HCT116 (cell line): Measurements from ENCODE around the gene SDC3.

ENCODE experiments used
- CEBPB ChIP-seq: IDR thresholded peaks from 2 replicates; pipeline ENCODE4 v1.6.1; 2012; ENCODE audit warnings: low read depth
- EZH2 ChIP-seq: fragments of 200-600 bp; sonication (generic); IDR thresholded peaks from 2 replicates; pipeline ENCODE4 v1.6.1; 2017; ENCODE audit warnings: antibody characterized with exemption, mixed run types
- POLR2A ChIP-seq: IDR thresholded peaks from 2 replicates; pipeline ENCODE4 v1.7.0; 2011; ENCODE audit warnings: borderline replicate concordance; ENCODE audit not compliant: insufficient read depth, insufficient read length; ENCODE audit errors: extremely low read depth
- POLR2AphosphoS5 ChIP-seq: IDR thresholded peaks from 2 replicates; pipeline ENCODE4 v1.6.1; 2011; ENCODE audit warnings: mild to moderate bottlenecking, low read depth, low read length, moderate library complexity
- TF ChIP-seq, protein P1 (sequence below), 3 experiments: fragments of 200-600 bp in 1 of 3; sonication (generic) in 1 of 3; IDR thresholded peaks in 2 of 3; conservative IDR thresholded peaks in 1 of 3; 2 replicates each; pipeline ENCODE4 v1.5.1; 2012 to 2017; ENCODE audit warnings: low read depth in 2 of 3, low read length in 2 of 3, antibody characterized with exemption in 1 of 3, borderline replicate concordance in 1 of 3, control low read depth in 1 of 3, mild to moderate bottlenecking in 1 of 3, mixed read lengths in 1 of 3, mixed run types in 1 of 3, moderate library complexity in 1 of 3; ENCODE audit not compliant: insufficient read depth in 1 of 3
- TF ChIP-seq, protein P2 (sequence below): IDR thresholded peaks from 2 replicates; pipeline ENCODE4 v1.6.1; 2011; ENCODE audit warnings: mild to moderate bottlenecking, low read length, moderate library complexity; ENCODE audit not compliant: insufficient replicate concordance; ENCODE audit errors: extremely low read depth
- TF ChIP-seq, protein P3 (sequence below): IDR thresholded peaks from 2 replicates; pipeline ENCODE4 v1.6.1; 2012

DNA sequence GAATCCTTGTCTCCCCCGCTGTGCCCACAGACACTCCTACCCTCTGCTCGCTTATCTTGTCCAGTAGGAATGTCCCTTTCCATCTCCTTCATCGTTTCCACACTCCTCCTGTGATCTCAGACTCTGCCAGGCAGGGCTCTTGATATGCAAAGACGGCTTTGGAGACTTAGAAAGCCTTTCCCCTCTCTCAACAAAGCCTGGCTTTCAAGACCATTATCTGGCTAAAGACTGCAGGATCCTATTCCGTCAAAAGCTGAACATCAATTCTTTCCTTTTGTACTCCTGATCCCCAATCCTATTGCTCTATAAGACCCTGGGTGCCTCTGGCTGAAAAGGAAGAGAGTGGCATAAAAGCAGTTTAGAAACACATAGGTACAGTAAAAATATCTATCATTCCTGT, 63.9 kb downstream of the SDC3 start:
- TF ChIP-seq, protein P1, sequence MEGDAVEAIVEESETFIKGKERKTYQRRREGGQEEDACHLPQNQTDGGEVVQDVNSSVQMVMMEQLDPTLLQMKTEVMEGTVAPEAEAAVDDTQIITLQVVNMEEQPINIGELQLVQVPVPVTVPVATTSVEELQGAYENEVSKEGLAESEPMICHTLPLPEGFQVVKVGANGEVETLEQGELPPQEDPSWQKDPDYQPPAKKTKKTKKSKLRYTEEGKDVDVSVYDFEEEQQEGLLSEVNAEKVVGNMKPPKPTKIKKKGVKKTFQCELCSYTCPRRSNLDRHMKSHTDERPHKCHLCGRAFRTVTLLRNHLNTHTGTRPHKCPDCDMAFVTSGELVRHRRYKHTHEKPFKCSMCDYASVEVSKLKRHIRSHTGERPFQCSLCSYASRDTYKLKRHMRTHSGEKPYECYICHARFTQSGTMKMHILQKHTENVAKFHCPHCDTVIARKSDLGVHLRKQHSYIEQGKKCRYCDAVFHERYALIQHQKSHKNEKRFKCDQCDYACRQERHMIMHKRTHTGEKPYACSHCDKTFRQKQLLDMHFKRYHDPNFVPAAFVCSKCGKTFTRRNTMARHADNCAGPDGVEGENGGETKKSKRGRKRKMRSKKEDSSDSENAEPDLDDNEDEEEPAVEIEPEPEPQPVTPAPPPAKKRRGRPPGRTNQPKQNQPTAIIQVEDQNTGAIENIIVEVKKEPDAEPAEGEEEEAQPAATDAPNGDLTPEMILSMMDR (IDR thresholded peaks at IDR 0.05 in 2 of 3, conservative IDR thresholded peaks at IDR 0.05 in 1 of 3; ENCODE audit: borderline replicate concordance in 1 of 3, insufficient read depth in 1 of 3, low read depth in 2 of 3, low read length in 2 of 3): no peak
- TF ChIP-seq, protein P2, sequence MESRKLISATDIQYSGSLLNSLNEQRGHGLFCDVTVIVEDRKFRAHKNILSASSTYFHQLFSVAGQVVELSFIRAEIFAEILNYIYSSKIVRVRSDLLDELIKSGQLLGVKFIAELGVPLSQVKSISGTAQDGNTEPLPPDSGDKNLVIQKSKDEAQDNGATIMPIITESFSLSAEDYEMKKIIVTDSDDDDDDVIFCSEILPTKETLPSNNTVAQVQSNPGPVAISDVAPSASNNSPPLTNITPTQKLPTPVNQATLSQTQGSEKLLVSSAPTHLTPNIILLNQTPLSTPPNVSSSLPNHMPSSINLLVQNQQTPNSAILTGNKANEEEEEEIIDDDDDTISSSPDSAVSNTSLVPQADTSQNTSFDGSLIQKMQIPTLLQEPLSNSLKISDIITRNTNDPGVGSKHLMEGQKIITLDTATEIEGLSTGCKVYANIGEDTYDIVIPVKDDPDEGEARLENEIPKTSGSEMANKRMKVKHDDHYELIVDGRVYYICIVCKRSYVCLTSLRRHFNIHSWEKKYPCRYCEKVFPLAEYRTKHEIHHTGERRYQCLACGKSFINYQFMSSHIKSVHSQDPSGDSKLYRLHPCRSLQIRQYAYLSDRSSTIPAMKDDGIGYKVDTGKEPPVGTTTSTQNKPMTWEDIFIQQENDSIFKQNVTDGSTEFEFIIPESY: no peak
- TF ChIP-seq EZH2 (no peak), POLR2AphosphoS5 (no peak), CEBPB (no peak), POLR2A (no peak)
- TF ChIP-seq, protein P3, sequence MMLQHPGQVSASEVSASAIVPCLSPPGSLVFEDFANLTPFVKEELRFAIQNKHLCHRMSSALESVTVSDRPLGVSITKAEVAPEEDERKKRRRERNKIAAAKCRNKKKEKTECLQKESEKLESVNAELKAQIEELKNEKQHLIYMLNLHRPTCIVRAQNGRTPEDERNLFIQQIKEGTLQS: no peak
